Stimulated activated CD4-positive, alpha-beta T cell treated with anti-CD3 and anti-CD28 coated beads, Interleukin-2, amount 100 ng/mL, for 24 hours (primary cell): ENCODE data around the gene UGT1A8.
"Not testable (repeated sequence)": the region's sequence is repeated elsewhere in the genome, so short reads cannot be mapped to it uniquely, and the experiment has no call there.

Experiments
- DNase-seq, 2 donors: peaks; one replicate each; pipeline ENCODE4 v3.0.0-alpha.2; 2020

UGT1A8 gene

DNA sequence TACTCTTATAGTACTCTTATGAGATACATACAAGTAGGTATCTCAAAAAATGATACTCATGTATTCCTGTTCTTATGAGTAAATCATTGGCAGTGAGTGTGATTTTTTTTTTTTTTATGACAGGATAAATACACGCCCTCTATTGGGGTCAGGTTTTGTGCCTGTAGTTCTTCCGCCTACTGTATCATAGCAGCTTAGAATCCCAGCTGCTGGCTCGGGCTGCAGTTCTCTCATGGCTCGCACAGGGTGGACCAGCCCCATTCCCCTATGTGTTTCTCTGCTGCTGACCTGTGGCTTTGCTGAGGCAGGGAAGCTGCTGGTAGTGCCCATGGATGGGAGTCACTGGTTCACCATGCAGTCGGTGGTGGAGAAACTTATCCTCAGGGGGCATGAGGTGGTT lies at the start of gene UGT1A8:
UGT1A8 (plus strand) TSS at position 158 of the 400 bp plus-strand sequence; CDS start at position 233, 75 bp downstream.
- DNase-seq: not testable (repeated sequence)

DNA sequence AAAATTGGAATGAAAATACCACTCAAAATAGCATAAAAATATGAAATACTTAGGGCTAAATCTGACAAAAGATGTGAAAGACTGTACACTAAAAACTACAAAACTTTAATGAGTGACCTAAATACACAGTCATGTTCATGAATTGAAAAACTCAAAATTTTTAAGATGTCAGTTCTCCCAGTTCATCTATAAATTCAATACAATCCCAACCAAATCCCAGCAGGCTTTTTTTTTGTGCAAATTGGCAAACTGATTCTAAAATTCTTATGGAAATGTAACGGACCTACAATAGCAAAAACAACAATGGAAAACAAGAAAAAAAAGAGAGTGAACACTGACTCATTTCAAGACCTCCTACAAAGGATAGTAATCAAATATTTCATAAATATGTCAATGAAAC lies 46.4 kb upstream of the UGT1A8 start:
- no peak for DNase-seq

DNA sequence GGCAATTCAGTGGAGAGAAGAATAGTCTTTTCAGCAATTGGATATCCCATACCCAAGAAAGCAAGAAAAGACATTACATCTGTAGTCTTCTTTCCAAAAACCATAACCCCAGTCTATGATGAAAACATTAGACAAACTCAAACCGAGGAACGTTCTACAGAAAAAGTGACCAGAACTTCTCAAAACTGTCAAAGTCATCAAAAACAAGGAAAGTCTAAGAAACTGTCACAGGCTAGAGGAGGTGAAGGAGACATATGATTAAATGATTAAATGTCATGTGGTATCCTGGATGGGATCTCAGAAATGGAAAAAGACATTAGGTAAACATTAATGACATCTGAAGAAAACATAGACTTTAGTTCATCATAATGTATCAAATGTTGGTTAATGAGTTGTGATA lies 46.0 kb upstream of the UGT1A8 start:
- DNase-seq: no peak

DNA sequence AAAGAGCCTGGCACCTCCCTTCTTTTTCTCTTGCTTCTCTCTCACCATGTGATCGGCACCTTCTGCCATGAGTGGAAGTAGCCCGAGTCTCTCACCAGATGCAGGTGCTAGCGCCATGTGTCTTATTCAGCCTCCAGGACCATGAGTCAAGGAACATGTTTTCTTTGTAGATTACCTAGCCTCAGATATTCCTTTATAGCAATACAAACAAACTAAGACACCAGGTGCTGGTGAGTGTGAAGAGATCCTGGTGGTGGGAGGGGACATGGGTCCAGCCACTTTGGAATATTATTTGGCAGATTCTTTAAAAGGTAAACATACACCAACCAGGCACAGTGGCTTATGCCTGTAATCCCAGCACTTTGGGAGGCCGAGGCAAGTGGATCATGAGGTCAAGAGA lies 45.0 kb upstream of the UGT1A8 start:
- DNase-seq: no peak

DNA sequence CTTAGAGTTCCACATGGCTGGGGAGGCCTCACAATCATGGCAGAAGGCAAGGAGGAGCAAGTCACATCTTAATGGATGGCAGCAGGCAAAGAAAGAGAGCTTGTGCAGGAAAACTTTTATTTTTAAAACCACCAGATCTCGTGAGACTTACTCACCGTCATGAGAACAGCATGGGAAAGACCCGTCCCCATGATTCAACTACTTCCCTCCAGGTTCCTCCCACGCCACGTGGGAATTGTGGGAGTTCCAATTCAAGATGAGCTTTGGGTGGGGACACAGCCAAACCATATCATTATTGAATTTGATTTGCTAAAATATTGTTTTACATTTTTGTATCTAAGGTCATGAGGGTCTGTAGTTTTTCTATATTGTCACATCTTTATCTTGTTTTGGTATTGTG lies 40.1 kb upstream of the UGT1A8 start:
- not testable (repeated sequence) for DNase-seq

DNA sequence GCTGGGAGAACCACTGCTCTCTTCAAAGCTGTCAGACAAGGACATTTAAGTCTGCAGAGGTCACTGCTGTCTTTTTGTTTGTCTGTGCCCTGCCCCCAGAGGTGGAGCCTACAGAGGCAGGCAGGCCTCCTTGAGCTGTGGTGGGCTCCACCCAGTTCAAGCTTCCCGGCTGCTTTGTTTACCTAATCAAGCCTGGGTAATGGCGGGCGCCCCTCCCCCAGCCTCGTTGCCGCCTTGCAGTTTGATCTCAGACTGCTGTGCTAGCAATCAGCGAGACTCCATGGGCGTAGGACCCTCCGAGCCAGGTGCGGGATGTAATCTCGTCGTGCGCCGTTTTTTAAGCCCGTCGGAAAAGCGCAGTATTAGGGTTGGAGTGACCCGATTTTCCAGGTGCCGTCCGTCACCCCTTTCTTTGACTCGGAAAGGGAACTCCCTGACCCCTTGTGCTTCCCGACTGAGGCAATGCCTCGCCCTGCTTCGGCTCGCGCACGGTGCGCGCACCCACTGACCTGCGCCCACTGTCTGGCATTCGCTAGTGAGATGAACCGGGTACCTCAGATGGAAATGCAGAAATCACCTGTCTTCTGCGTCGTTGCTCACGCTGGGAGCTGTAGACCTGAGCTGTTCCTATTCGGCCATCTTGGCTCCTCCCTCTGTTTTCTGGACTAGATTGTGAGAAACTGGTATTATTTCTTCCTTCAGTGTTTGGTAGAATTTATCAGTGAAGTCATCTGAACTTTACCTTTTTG lies 34.0 kb upstream of the UGT1A8 start:
- not testable (repeated sequence) for DNase-seq

DNA sequence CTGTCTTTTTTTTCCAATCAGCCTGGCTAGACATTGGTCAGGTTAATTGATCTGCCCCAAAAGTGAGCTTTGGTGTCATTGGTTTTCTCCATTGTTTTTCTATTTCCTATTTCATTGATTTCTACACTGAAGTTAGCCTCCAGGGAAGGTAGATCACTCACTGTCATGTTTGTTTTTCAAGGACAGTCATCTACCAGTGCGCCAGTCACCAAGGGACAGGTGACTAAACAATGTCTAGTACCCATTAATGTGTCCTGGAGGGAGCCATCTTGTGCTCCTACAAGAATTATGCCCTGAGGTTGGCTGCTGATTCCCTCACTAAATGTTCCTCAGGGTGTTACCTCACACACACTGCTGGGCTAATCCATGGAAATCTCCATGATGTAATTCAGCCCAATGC lies 33.2 kb upstream of the UGT1A8 start:
- no peak for DNase-seq

DNA sequence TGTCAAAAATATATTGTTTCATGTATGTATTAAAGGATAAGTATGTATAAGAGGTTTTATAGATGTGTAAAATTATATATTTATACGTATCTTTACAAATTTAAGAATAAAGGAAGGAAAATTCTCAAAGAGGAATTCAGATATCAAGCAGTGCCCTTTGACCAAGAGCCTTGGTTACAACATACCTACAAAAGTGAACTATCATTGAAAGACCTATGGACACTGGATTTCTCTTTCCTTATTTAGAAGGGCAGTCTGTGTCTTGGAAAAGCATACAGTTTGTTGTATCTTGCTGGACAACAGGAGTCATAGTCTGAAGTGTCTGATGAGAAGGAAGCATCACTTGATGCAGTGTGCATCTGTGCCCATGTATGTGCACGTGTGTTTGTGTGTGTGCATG lies 29.0 kb upstream of the UGT1A8 start:
- DNase-seq: no peak

DNA sequence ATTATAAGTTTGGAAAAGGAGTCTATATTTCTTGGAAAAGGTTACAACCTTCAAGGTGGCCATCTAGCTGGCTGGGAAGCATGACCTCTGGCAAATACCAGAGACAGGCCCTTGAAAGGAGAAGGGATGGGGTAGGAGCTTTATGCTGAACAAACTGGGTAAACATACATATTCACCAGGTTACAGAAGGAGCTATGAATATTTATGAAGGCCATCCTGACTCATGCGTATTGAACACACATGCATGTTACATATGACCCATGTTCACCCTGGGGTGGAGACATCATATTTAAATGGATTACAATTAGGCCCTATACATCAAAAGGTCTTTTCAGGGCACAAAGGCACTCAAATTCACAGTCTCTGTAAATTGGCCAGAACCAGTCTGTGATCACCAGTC lies 24.7 kb upstream of the UGT1A8 start:
- DNase-seq: not testable (repeated sequence)

DNA sequence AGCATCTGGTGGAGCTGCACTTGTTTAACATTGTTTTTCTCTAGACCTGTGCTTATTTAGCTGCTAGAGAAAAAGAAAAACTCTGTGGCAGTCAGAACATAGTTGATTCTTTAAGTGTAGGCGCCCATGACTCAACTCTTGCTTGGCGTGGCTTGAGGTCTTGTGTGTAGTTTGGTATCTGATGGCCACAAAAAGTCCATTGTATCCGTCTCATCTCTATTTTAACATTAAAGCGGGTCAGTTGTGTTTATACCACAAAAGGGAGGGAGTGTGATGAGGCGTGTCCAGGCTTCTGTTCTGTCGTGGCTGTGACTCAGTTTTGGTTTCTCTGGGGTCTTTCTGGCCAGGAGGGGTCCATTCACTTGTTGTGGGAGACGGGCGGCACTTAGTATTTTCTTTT lies 24.2 kb upstream of the UGT1A8 start:
- DNase-seq: no peak

DNA sequence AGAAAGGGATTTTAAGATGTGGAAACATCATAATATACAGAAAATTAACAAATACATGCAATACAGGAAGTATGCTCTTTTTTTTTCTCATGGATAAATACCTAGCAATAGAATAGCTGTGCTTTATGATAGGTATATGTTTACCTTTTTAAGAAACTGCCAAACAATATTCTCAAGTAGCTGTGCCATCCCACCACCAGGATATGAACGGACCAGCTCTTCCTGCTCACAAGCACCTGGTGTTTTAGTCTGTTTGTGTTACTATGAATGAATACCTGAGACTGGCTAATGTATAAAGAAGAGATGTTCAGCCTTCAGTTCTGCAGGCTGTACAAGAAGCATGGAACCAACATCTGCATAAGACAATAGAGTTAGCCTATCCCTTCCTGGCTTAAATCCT lies 19.9 kb upstream of the UGT1A8 start:
- no peak for DNase-seq

DNA sequence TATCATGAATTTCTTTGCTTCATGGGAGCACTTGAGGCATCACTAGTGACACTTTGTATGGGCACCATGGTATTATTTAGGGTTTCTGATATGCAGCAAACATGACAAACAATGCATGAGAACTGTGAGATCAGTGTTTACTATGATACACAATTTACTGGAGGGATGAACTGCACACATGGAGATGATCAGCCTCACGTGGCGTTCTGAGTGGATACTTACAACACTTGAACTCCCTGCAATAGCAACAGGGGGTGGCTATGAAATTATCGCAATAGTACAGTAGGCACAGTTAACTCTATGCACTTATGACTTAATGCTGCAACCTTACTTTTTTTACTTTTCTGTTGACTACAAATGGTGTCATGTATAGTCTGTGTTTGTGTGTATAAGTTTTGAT lies 18.5 kb upstream of the UGT1A8 start:
- no peak for DNase-seq

DNA sequence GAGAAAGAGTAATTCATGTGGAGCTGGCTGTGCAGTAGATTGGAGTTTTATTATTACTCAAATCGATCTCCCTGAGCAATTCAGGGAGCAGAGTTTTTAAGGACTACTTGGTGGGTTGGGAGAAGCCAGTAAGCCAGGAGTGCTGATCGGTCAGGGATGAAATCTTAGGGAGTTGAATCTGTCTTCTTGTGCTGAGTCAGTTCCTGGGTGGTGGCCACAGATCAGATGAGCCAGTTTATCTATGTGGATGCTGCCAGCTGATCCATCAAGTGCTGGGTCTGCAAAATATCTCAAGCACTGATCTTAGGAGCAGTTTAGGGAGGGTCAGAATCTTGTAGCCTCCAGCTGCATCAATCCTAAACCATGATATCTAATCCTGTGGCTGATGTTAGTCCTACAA lies 17.0 kb upstream of the UGT1A8 start:
- no peak for DNase-seq

DNA sequence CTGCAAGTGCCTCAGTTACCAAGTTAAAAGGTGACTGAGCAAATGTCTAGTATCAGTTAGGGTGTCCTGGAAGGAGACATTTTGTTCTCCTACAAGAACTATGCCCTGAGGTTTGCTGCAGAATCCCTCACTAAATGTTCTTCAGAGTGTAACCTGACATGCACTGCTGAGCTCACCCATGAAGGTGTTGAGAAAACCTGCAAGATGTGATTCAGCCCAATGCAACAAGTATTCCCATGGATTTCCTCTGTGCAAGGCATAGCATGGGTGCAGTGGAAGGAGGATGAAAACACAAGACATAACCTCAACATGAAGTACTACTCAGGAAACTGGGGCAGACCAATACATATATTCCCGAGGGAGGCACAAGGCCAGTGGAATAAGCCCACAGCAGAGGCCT lies 15.4 kb upstream of the UGT1A8 start:
- no peak for DNase-seq

DNA sequence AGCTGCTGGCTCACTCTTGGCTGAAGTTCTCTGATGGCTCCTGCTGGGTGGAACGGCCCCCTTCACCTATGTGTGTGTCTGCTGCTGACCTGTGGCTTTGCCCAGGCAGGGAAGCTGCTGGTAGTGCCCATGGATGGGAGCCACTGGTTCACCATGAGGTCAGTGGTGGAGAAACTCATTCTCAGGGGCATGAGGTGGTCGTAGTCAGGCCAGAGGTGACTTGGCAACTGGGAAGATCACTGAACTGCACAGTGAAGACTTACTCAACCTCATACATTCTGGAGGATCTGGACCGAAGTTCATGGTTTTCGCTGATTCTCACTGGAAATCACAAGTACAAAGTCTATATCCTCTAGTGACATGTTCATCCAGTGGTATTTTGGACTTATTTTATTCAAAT lies 13.9 kb upstream of the UGT1A8 start:
- no peak for DNase-seq

DNA sequence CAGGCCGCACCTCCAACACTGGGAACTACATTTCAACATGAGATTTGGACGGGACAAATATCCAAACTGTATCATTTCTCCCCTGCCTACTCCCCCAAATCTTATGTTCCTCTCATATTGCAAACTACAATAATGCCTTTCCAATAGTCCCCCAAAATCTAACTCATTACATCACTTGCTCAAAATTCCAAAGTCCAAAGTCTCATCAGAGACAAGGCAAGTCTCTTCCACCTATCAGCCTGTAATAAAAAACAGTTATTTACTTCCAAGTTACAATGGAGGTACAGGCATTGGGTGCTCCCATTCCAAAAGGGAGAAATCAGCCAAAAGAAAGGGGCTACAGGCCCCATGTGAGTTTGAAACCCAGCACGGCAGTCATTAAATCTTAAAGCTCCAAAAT lies 12.6 kb upstream of the UGT1A8 start:
- no peak for DNase-seq

DNA sequence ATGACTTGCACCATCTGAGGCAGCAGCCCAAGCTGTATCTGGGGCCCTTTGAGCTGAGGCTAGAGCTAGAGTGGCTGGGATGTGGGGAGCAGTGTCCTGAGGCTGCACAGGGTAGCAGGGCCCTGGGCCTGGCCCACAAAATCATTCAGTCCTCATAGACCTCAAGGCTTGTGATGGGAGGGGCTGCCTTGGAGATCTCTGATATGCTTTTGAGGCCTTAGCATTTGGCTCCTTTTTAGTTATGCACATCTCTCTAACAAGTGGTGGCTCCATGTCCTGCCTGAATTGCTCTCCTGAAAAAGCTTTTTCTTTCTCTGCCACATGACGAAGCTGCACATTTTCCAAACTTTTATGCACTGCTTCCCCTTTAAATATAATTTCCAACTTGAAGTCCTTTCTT lies 11.8 kb upstream of the UGT1A8 start:
- DNase-seq: no peak

DNA sequence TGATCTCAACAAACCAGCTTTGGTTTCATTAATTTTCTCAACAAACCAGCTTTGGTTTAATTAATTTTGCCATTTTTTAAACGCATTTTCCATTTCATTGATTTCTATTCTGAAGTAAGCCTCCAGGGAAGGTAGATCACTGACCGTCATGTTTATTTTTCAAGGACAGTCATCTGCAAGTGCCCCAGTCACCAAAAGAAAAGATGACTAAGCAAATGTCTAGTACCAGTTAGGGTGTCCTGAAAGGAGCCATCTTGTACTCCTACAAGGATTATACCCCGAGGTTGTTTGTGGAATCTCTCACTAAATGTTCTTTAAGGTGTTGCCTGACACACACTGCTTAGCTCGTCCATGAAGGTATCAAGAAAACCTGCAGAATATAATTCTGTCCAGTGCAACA lies 6.1 kb upstream of the UGT1A8 start:
- DNase-seq: no peak

DNA sequence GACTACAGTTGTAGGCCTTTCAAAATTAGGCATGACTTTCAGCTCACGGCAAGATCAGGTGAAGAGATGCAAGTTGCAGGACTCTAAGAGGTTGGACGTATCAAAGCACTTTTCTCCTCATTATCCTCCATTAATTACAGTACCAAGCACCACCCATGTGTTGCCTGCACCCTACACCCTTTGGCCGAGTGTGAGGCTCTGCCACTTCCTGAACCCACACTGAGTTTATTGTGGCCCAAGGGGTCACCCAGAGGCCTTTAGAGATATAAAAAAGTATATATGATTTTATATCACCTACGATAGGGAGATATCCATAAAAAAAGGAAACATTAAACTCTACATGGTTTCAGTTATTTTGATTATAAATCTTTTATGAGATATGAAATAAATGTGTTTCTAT lies 2.8 kb downstream of the UGT1A8 start:
- DNase-seq: no peak

DNA sequence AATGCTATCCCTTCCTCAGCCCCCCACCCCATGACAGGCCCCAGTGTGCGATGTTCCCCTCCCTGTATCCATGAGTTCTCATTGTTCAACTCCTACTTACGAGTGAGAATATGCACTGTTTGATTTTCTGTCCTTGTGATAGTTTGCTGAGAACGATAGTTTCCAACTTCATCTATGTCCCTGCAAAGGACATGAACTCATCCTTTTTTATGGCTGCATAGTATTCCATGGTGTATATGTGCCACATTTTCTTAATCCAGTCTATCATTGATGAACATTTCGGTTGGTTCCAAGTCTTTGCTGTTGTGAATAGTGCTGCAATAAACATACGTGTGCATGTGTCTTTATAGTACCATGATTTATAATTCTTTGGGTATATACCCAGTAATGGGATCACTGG lies 4.4 kb downstream of the UGT1A8 start:
- not testable (repeated sequence) for DNase-seq

DNA sequence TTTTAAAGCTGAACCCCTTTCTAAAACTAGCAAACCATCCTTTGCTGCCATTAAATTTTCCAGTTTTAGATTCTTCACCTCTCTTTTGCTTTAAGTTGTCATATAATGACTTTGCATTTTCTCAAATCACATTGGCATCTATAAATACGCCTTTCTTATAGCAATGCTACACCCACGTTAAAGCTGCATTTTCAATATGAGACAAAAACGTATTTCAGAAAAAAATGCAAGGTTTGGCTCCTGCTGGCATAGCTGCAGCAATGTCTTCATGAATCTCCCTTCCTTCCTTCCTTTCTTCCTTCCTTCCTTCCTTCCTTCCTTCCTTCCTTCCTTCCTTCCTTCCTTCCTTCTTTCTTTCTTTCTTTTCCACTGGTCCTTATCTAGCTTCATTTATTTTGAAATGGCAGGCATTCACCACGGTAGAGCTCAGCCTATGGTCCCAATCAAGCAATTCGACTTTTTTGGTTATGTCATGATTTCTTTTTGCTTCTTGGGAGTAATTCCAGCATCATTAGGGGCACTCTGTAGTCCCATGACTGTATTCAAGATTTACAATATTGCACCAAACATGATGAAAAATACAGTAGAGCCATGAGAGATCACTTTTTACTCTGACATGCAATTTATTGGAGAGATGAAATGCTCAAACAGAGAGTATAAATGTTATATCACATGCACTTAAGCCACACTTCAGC lies 10.0 kb downstream of the UGT1A8 start:
- no peak for DNase-seq

DNA sequence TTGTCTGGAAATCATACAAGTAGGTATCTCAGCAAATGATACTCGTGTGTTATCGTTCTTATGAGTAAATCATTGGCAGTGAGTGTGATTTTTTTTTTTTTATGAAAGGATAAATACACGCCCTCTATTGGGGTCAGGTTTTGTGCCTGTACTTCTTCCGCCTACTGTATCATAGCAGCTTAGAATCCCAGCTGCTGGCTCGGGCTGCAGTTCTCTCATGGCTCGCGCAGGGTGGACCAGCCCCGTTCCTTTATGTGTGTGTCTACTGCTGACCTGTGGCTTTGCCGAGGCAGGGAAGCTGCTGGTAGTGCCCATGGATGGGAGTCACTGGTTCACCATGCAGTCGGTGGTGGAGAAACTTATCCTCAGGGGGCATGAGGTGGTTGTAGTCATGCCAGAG lies 18.9 kb downstream of the UGT1A8 start, which contains the start of gene UGT1A10:
UGT1A10 (plus strand) TSS at position 143 of the 400 bp plus-strand sequence; CDS start at position 218, 75 bp downstream.
- not testable (repeated sequence) for DNase-seq

DNA sequence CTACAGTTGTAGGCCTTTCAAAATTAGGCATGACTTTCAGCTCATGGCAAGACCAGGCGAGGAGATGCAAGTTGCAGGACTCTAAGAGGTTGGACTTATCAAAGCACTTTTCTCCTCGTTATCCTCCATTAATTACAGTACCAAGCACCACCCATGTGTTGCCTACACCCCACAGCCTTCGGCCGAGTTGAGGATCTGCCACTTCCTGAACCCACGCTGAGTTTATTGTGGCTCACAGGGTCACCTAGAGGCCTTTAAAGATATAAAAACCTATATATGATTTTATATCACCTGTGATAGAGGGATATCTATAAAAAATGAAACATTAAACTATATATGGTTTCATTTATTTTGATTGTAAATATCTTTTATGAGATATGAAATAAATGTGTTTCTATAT lies 21.4 kb downstream of the UGT1A8 start:
- DNase-seq: no peak

DNA sequence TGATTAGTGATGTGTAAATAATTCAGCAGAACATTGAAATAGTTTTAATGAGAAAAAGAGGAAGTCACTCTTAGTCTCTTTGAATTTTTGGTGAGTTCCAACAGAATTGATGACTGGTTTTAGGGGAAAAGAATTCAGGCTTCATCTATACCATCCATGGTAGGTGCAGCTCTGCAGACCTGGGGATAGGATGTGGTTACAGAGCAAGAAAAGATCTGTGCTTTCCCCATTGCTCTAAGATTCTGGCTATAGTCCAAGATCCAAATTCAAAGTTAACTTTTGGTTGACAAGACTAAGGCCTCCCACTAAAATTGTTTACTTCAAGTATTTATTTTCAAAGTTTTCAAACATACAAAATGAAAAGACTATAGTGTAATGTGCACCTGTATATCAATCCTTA lies 22.4 kb downstream of the UGT1A8 start:
- no peak for DNase-seq

DNA sequence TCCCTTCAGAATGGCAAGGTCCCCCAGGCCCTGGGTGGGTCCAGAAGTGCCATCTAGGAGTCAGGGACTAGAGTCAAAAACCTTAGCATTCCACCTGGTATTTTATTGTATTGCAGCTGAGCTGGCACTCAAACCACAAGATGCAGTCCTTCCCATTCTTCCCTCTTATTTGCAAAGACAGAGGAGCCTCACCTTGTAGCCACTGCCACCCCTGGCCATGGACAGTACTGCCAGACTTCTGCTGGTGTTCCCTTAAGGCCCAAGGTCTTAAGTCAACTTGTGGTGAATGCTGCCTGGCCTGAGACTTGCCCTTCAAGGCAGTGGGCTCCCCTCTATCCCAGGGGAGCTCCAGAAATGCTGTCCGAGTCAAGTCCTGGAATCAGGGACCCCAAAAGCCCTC lies 25.7 kb downstream of the UGT1A8 start:
- DNase-seq: no peak
